Measurements from ENCODE around the gene KMT5C.

DNA sequence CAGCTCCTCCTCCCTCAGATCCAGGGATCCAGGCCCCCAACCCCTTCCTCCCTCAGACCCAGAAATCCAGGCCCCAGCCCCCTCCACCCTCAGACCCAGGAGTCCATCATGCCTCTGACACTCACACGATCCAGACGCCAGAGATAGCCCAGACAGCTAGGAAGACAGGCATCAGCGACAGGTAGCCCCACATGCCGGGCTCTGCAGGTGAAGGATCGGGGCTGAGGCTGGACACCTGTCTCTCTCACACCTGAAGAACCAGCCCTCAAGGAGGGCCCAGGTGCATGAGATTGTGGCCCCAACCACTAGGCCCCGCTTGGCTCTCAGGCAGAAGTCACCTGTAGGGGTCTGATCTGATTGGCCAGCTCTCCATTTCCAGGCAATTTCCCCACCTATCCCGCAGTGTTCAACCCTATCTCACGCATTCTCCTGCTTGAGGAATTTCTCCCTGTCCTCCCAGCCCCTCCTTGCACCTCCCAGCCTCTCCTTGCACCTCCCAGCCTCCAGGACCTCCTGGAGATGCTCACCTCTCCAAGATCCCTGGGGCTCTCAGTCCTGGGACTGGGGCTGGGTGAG, 18.7 kb upstream of the KMT5C start:
- TF ChIP-seq GATA2 (IDR thresholded peaks at IDR 0.05; ENCODE audit: low read depth, low read length) (no peak), GATA3 (IDR thresholded peaks at IDR 0.05; ENCODE audit: low read depth, low read length) (no peak)

All from SH-SY5Y (cell line).